Glomerular endothelial cell (primary cell): ENCODE measurements around the gene SHISAL1. TPM values are rescaled to one million over a fixed set of nuclear protein-coding genes. Genes with fewer than 3 reads are reported as not detected.
"Not testable (repeated sequence)": the region's sequence is repeated elsewhere in the genome, so short reads cannot be mapped to it uniquely, and the experiment has no call there.

Source experiments
- DNase-seq: peaks from one replicate; pipeline ENCODE4 v3.0.0-alpha.2; 2011; ENCODE audit warnings: low read depth, low spot score; ENCODE audit errors: extremely low read depth
- total RNA-seq: library from RNA; depleted of rRNA; stranded (reverse); fragments of >200 nt; gene quantifications from 2 replicates; pipeline ENCODE4 v1.2.3, GENCODE V29; 2015

The SHISAL1 gene
- total RNA-seq, 1 donor from 2014 or later: 0.29 TPM

DNA sequence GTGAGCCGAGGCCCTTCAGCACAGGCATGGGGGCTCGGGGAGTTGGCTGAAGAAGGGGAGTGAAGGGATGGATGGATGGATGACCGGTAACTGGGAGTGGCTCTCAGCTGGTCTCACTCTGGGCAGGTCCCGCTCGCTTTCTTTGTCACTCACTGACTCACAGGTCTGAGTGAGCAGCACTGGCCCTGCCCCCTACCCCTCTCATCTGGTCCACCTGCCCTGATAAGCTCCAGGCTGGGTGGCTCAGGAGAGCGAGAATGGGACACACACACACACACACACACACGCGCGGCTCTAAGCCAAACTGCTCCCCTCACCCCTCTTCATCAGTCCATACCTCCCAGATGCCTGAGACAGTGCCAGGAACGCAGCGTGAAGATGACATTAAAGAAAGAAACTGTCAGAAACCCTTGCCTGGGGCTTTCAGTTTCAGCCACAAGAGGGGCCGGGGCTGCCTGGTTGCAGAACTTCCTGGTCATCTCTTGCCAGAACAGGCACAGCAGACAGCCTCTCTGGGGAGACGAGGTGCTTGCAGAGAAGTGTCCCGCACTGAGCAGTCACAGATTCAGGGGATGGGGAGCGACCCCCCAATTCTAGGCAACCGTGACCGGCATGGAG lies 16.5 kb upstream of the SHISAL1 start:
- DNase-seq: no peak

DNA sequence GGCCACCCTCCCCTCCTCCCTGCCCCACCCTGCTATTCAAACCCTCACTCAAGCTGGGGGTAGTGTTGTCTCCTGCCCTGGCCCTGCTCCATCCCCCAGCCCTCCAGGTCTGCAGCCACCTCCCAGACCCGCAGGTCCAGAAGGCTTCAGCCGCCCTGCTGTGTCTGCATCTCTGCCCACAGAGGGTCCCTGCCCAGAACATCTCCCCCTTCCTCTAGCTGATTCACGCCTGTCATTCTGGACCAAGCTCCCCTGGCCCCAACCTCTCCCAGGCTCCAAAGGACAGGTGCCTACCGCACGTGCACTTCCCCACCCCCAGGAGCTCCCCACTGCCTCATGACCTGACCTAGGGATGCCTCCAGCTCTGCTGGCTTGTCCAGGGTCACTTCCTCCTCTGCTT lies 16.0 kb upstream of the SHISAL1 start:
- DNase-seq: no peak

GRCh38 chr22:44328326-44328725 lies 15.6 kb upstream of the SHISAL1 start:
- DNase-seq: no peak

GRCh38 chr22:44326491-44326885 lies 13.7 kb upstream of the SHISAL1 start:
- DNase-seq: no peak

- peak; percentile 29 for DNase-seq
Observed at GRCh38 chr22:44325718-44326490, 13.2 kb upstream of the SHISAL1 start.

DNA sequence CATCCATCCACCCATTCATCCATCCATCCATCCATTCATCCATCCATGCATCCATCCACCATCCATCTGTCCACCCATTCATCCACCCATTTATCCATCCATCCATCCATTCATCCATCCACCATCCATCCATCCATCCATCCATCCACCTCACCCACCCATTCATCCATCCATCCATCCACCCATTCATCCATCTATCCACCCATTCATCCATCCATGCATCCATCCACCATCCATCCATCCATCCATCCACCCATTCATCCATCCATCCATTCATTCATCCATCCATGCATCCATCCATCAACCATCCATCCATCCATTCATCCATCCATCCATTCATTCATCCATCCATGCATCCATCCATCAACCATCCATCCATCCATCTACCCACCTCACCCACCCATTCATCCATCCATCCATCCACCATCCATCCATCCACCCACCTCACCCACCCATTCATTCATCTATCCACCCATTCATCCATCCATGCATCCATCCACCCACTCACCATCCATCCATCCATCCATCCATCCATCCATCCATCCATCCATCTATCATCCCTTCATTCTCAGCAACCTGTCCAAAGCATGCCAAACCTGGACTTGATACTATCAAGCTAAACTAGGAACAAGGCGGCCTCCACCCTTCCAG lies 10.5 kb upstream of the SHISAL1 start:
- DNase-seq: not testable (repeated sequence)

DNA sequence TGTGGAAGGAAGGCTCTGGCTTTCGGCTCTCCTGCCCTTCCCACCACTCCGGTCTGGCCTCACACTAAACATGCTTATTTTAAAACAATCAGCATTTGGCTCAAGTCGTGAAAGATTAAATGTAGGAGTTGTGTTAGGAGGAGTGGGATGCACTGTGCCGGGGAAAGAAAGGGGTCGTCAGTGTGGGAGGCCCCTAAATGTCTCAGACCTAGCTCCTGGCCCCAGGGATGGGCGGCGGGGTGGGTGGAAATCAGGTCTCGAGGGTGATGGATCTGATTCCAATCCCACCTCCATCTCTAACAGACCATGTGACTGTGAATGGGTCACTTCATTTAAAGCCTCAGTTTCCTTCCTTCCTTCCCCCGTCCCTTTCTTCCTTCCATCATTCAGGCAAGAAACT lies 6.9 kb upstream of the SHISAL1 start:
- DNase-seq: no peak

DNA sequence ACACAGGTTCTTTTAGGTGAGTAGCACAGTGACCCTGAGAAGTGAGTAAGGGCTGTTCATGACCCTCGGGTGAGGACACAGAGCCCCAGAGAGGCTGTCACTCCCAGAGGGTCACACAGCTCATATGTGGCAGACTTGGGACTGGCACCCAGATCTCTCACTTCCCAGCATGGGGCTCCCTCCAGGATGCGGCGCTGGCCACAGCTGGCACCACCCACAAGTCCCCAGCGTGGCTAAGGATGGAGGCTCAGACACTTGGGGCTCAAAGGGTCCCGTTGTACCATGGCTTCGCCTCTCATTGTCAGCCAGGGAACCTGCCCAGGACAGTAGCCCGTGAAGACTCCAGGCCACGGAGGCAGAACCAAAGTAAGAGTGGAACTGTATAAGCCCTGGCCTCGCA lies 6.0 kb upstream of the SHISAL1 start:
- no peak for DNase-seq

DNA sequence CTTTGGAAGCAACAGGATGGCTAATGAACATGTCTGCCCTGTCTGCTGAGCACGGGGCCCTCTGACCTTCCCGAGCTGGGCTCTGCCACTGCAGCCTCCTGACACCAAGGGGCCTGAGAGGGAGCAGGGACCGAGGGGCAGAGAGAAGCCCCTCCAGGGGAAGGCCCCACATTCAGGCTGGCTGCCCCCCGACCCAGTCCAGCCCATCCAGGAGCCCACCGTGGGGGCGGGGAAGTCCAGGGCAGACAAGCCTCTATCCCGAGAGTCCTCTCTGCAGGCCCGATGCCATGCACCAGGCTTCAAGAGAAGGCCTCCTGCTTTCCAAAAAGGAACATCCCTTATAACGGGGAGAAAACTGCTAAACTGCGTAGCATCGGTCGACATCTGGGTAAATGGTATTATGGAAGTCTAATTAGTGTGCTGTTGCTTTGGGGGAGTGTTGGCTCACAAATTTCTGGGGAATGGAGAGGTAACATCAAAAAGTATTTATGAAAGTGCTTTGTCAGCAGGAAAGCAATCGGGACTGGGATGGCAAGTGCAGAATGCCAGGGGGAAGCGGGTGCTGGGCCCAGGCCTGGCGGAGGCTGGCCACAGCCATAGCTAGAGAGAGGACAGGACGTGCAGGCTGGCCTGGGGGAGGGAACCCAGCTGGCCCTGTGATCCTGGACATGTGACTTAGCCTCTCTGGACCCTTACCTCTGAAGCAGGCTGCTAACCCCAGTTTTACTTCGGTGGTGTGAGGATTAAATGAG lies 5.3 kb upstream of the SHISAL1 start:
- no peak for DNase-seq

GRCh38 chr22:44317123-44317444 lies 4.3 kb upstream of the SHISAL1 start:
- no peak for DNase-seq

DNA sequence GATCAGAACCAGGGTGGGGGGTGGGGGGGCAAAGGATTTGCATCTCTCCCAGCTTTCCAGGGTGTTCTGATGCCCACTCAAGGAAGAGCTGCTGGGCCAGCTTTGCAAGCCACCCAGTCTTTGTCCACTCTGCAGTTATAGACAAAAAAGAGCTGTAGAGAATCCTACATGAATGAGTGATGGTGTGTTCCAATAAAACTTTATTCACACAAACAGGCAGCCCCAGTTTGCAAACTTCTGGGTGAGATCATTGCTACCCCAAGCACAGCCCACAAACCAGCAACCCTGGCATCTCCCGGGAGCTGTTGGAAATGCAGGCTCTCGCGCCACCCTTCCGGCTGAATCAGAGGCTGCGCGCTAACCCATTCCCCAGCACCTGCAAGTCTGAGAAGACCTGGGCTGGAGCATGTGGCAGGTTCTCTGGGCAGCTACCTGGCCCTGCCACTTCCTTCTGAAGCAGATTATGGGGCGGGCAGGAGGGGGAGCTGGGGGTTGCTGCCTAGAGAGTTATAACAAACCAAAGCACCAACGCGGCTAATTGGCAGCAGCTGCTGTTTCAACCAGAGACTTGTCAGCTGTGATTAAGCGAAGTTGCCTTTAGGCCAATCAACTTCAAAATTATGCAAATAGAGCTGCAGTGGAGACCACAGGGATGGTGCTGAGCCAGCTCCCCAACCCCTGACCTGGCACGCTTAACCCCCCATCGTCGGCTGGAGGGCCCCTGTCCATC lies 3.8 kb upstream of the SHISAL1 start:
- DNase-seq: no peak

- no peak for DNase-seq
Observed at GRCh38 chr22:44314425-44315067, 1.8 kb upstream of the SHISAL1 start.

DNA sequence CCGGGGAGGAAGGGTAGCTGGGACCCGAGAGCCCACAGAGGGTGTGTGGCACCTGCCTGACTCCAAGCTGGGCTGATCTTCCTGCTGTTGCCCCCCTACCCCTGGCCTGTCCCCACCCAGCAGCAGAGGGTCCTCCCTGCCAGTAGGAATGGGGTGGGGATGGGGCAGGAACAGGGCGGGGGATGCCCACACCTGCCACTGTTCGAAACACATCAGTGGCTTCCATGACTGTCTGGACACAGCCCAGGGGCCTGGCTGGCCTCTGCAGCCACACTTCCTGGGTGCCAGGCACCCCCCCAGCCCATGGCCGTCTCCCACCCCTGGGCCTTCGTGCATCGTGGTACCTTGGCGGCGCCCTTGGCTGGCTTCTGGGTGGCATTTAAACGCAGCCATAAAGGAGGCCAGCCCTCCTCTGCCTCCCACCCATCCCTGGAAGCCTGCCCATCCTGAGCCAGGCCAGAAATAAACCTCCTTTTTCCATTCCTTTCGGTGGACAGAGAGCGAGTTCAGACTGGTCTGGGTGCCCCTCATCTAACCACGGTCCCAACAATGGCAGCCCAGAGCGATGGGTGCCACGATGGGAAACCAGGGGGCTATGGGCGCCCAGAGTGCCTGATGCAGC lies 745 bp upstream of the SHISAL1 start:
- no peak for DNase-seq

DNA sequence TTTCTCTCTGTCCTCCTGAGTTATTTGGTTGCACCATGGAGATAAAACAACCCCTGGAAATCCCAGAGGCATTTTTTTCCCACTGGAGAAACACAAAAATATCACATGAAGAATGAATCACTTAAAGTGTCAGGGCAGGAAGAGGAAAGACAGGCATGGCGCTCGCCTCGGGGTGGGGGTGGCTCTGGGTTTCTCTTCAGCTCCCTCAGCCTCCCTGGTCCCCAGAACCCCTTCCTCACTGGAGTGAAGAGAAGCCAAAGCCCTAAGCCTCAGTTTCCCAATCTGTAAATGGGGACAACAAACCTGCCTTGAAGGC lies 938 bp downstream of the SHISAL1 start:
- no peak for DNase-seq

- DNase-seq: no peak
Observed at GRCh38 chr22:44311104-44311854, 1.5 kb downstream of the SHISAL1 start.

DNA sequence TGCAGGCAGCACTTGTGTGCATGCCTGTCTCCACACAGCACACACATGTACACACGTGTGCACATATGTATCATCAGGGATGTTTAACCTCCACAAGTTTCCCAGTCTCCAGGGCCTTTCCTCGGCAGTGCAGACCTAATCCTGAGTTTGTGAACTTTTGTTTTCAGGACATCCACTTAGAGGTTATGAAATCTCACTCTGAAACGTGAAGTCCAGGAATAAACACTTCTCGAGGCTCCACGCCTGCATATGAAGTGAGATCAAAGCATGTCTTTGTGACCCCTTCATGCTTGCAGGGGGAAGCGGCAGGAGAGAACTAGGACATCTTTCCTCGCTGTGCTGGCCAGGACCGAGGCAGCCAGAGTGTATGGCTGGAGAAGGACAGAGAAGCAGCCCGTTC lies 3.1 kb downstream of the SHISAL1 start:
- no peak for DNase-seq

GRCh38 chr22:44309137-44309536 lies 3.6 kb downstream of the SHISAL1 start:
- DNase-seq: no peak

GRCh38 chr22:44307509-44308169 lies 5.1 kb downstream of the SHISAL1 start:
- no peak for DNase-seq

DNA sequence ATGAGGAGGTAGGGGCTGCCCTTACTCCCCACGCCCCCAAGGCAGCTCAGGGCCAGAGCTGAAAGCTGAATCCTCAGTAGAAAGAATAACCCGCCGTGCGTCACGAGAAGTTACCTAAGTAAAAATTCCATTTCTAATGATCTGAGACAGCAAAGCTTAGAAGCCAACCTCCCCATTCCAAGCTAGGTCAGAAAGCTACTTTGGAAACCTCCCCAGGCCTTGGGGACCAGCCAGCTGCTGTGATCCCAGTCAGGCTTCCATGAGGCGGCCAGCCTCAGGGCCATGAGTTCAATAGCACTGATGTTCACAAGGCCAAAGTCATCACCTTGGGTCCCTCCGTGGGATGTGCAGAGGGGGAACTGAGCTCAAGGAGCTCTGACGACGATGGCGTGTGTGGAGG lies 6.9 kb downstream of the SHISAL1 start:
- DNase-seq: no peak
